Cardiac muscle cell (in vitro differentiated cells and primary cell): Measurements from ENCODE around the gene SLC37A3. TPM values are rescaled to one million over a fixed set of nuclear protein-coding genes. Genes with fewer than 3 reads are reported as not detected.
"Not testable (repeated sequence)": the region's sequence is repeated elsewhere in the genome, so short reads cannot be mapped to it uniquely, and the experiment has no call there.

Experiments used
- DNase-seq, 2 donors: peaks; one replicate each; pipeline versions ENCODE4 v3.0.0 to v3.0.0-alpha.2; 2010 to 2017; ENCODE audit warnings: low read depth in 1 of 2, low spot score in 1 of 2
- H3K27ac ChIP-seq: fragments of 200-600 bp; sonication (generic); 2 replicates; pipeline ENCODE4 v1.5.1; 2016
- H3K27me3 ChIP-seq: fragments of 200-600 bp; sonication (generic); 2 replicates; pipeline ENCODE4 v1.6.0; 2016; ENCODE audit warnings: control low read depth
- H3K36me3 ChIP-seq: fragments of 200-600 bp; sonication (generic); 2 replicates; pipeline ENCODE4 v1.5.1; 2016; ENCODE audit warnings: control low read depth
- H3K4me1 ChIP-seq: fragments of 200-600 bp; sonication (generic); 2 replicates; pipeline ENCODE4 v1.8.1; 2017; ENCODE audit warnings: low read depth, mild to moderate bottlenecking, mixed run types
- H3K4me3 ChIP-seq: fragments of 200-600 bp; sonication (generic); 2 replicates; pipeline ENCODE4 v1.5.1; 2016; ENCODE audit warnings: mild to moderate bottlenecking
- H3K9me3 ChIP-seq: fragments of 200-600 bp; sonication (generic); 2 replicates; pipeline ENCODE4 v1.5.1; 2017; ENCODE audit warnings: low read depth, mild to moderate bottlenecking, control low read depth
- CTCF ChIP-seq: IDR thresholded peaks from 2 replicates; pipeline ENCODE4 v1.5.1; 2012; ENCODE audit warnings: low read depth, mild to moderate bottlenecking, low read length
- polyA plus RNA-seq: library from polyadenylated mRNA; unstranded; fragments of >200 nt; fragmentation: Nextera tagmentation; extraction: Ambion mirVana; gene quantifications from 2 replicates; pipeline ENCODE4 v1.2.1, GENCODE V29; 2016
- total RNA-seq: library from RNA; depleted of rRNA; stranded (reverse); fragments of >200 nt; gene quantifications from 2 replicates; pipeline ENCODE4 v1.2.3, GENCODE V29; 2016

SLC37A3 gene
- total and polyA plus RNA-seq, 2 experiments from 2014 or later = 49.7 to 50.5 TPM

GRCh38 chr7:140345426-140345825 lies 52.9 kb downstream of the SLC37A3 start:
- H3K4me1 ChIP-seq = no peaks in the 10 kb centered on the region
- no peak for TF ChIP-seq CTCF
- no peak overlapping the region for H3K4me3 ChIP-seq
- no peaks in the 10 kb centered on the region for H3K9me3 ChIP-seq
- peaks cover 18% of the 10 kb centered on the region for H3K36me3 ChIP-seq
- no peak overlapping the region for H3K27ac ChIP-seq
- no peak for DNase-seq
- H3K27me3 ChIP-seq = no peaks in the 10 kb centered on the region

GRCh38 chr7:140342727-140343514 lies 55.4 kb downstream of the SLC37A3 start:
- TF ChIP-seq CTCF = peak; percentile 44
- Histone ChIP-seq H3K27me3 (no peaks in the 10 kb centered on the region), H3K9me3 (no peaks in the 10 kb centered on the region), H3K27ac (no peak overlapping the region), H3K4me1 (no peaks in the 10 kb centered on the region), H3K4me3 (no peak overlapping the region), H3K36me3 (peaks cover 16% of the 10 kb centered on the region)
- peak; percentile 48 to 74 for DNase-seq

- H3K4me3 ChIP-seq, DNase-seq, H3K36me3 ChIP-seq, H3K27me3 ChIP-seq, H3K27ac ChIP-seq, H3K9me3 ChIP-seq: not testable (repeated sequence)
- H3K4me1 ChIP-seq = peaks cover 14% of the 10 kb centered on the region
These were observed 59.4 kb downstream of the SLC37A3 start for GRCh38 chr7:140338959-140339358.

- Histone ChIP-seq H3K4me3 (no peak overlapping the region), H3K27ac (peak overlapping the region; percentile 66), H3K9me3 (no peaks in the 10 kb centered on the region), H3K27me3 (no peaks in the 10 kb centered on the region), H3K4me1 (peaks cover 31% of the 10 kb centered on the region), H3K36me3 (peaks cover 3% of the 10 kb centered on the region)
- no peak for DNase-seq
- TF ChIP-seq CTCF = no peak
These were observed 63.8 kb downstream of the SLC37A3 start for GRCh38 chr7:140334341-140335057.

DNA sequence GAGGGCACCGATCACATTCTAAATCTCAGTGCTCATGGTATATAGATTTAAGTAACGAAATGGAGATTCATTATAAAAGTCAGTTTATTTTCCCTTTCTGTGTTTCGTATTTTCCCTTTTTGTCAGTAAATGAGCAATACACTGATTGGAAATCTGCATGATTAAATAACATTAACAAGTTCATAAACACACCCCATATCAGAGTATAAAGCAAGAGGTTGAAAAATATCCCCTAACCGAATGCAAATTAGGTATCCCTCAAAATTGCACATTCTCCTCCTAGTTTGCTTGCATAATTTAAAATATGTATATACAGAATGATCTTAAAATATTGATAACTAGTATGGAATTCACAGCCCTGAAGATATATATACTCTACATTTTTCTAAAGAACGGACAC lies 64.6 kb downstream of the SLC37A3 start:
- TF ChIP-seq CTCF = no peak
- Histone ChIP-seq H3K36me3 (peaks cover 3% of the 10 kb centered on the region), H3K9me3 (no peaks in the 10 kb centered on the region), H3K4me1 (peaks cover 31% of the 10 kb centered on the region), H3K4me3 (no peak overlapping the region), H3K27ac (no peak overlapping the region), H3K27me3 (no peaks in the 10 kb centered on the region)
- DNase-seq = no peak

DNA sequence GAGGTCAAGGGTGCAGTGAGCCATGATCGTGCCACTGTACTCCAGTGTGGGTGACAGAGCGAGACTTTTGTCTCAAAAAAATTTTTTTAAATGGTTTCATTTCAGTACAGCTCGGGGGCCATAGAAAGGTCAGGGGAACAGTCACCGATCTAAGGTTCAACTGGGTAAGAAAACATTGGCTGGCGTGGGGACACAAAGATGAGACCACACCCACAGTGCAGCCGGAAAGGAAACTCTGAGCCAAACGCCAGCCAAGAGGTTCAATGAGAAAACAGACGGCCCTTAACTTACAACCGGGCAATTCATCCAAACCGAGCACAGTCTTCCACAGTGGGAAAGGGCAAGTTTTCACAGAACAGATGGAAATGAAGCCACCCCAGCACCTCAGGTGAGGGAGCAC lies 65.1 kb downstream of the SLC37A3 start:
- Histone ChIP-seq H3K27me3 (no peaks in the 10 kb centered on the region), H3K27ac (no peak overlapping the region), H3K36me3 (peaks cover 3% of the 10 kb centered on the region), H3K4me1 (peaks cover 31% of the 10 kb centered on the region), H3K4me3 (no peak overlapping the region), H3K9me3 (no peaks in the 10 kb centered on the region)
- TF ChIP-seq CTCF = no peak
- no peak for DNase-seq
